Fibroblast of lung (primary cell): Measurements from ENCODE around the gene WFDC13. TPM values are rescaled to one million over a fixed set of nuclear protein-coding genes. Genes with fewer than 3 reads are reported as not detected.
"Not testable (repeated sequence)": the region's sequence is repeated elsewhere in the genome, so short reads cannot be mapped to it uniquely, and the experiment has no call there.

ENCODE experiments used
- DNase-seq, 2 donors: peaks; one replicate each; pipeline versions ENCODE4 v3.0.0 to v3.0.0-alpha.2; 2010; ENCODE audit warnings: low read depth in 2 of 2
- H2AFZ ChIP-seq: 2 replicates; pipeline ENCODE4 v1.5.1; 2012; ENCODE audit warnings: low read length, control low read depth, inconsistent platforms
- H3K27ac ChIP-seq: 2 replicates; pipeline ENCODE4 v1.5.1; 2011; ENCODE audit warnings: low read length, control low read depth; ENCODE audit not compliant: insufficient read depth
- H3K27me3 ChIP-seq: 2 replicates; pipeline ENCODE4 v1.5.1; 2011; ENCODE audit warnings: mild to moderate bottlenecking, low read length; ENCODE audit not compliant: control insufficient read depth, insufficient read depth
- H3K36me3 ChIP-seq: 2 replicates; pipeline ENCODE4 v1.5.1; 2011; ENCODE audit warnings: low read length; ENCODE audit not compliant: control insufficient read depth, insufficient read depth
- H3K4me1 ChIP-seq: 2 replicates; pipeline ENCODE4 v1.5.1; 2011; ENCODE audit warnings: low read length; ENCODE audit not compliant: control insufficient read depth, insufficient read depth; ENCODE audit errors: extremely low read depth
- H3K4me2 ChIP-seq: 2 replicates; pipeline ENCODE4 v1.5.1; 2011; ENCODE audit warnings: low read length, control low read depth; ENCODE audit not compliant: insufficient read depth; ENCODE audit errors: extremely low read depth
- H3K4me3 ChIP-seq, 4 experiments: fragments of 200-600 bp in 1 of 4; sonication (generic) in 1 of 4; replicated peaks in 1 of 4; 2 replicates each; pipeline ENCODE4 v1.5.1; 2011 to 2016; ENCODE audit warnings: low read length in 4 of 4, low read depth in 3 of 4, mild to moderate bottlenecking in 3 of 4, control low read depth in 2 of 4, inconsistent platforms in 1 of 4, mixed read lengths in 1 of 4; ENCODE audit not compliant: insufficient read depth in 1 of 4; ENCODE audit errors: control extremely low read depth in 1 of 4
- H3K79me2 ChIP-seq: 2 replicates; pipeline ENCODE4 v1.5.1; 2012; ENCODE audit warnings: mild to moderate bottlenecking, low read length, inconsistent platforms; ENCODE audit not compliant: control insufficient read depth, insufficient read depth
- H3K9ac ChIP-seq: 2 replicates; pipeline ENCODE4 v1.5.1; 2011; ENCODE audit warnings: mild to moderate bottlenecking, low read length, control low read depth; ENCODE audit not compliant: insufficient read depth
- H3K9me3 ChIP-seq: 2 replicates; pipeline ENCODE4 v1.5.1; 2012; ENCODE audit warnings: low read depth, low read length; ENCODE audit not compliant: control insufficient read depth, insufficient read depth
- H4K20me1 ChIP-seq: 2 replicates; pipeline ENCODE4 v1.5.1; 2011; ENCODE audit warnings: low read length; ENCODE audit not compliant: control insufficient read depth, insufficient read depth; ENCODE audit errors: extremely low read depth
- CTCF ChIP-seq, 2 donors: IDR thresholded peaks in 1 of 2; conservative IDR thresholded peaks in 1 of 2; 1 replicate in 1 of 2; 2 replicates in 1 of 2; pipeline ENCODE4 v1.5.1; 2011 to 2012; ENCODE audit warnings: low read length in 2 of 2, control low read depth in 1 of 2, inconsistent platforms in 1 of 2, low read depth in 1 of 2, mild to moderate bottlenecking in 1 of 2
- EZH2 ChIP-seq: IDR thresholded peaks from 2 replicates; pipeline ENCODE4 v1.5.1; 2012; ENCODE audit warnings: low read length, control low read depth, mild to moderate bottlenecking; ENCODE audit errors: missing control alignments
- polyA minus RNA-seq: library from RNA; depleted of rRNA, polyadenylated mRNA; stranded (reverse); fragments of >200 nt; gene quantifications from 2 replicates; pipeline ENCODE4 v1.2.3, GENCODE V29; 2011; ENCODE audit warnings: low replicate concordance
- polyA plus RNA-seq, 2 donors: library from polyadenylated mRNA; depleted of rRNA in 1 of 2; stranded (reverse) in 1 of 2; unstranded in 1 of 2; fragments of >200 nt; gene quantifications; 2 replicates each; pipeline ENCODE4 v1.2.1, GENCODE V29; 2011 to 2012; ENCODE audit warnings: missing spikeins in 1 of 2
- total RNA-seq: library from RNA; depleted of rRNA; stranded (reverse); fragments of >200 nt; gene quantifications from 2 replicates; pipeline ENCODE4 v1.2.1, GENCODE V29; 2014

WFDC13 gene
- not detected in 2 replicates for total RNA-seq
- not detected in 2 replicates for polyA plus RNA-seq
- polyA plus RNA-seq (2012), result not detected in 2 replicates
- not detected in 2 replicates for polyA minus RNA-seq

GRCh38 chr20:45701873-45702272 lies at the start of gene WFDC13:
WFDC13 (plus strand) TSS chr20:45702038; CDS start chr20:45702124, 86 bp downstream.
- H3K79me2 ChIP-seq, result no peaks in the 10 kb centered on the region
- TF ChIP-seq EZH2 (no peak), CTCF (conservative IDR thresholded peaks at IDR 0.05 in 1 of 2, IDR thresholded peaks at IDR 0.05 in 1 of 2; ENCODE audit: low read depth in 1 of 2, low read length in 2 of 2) (no peak)
- no peak for DNase-seq
- H3K27me3 ChIP-seq, result no peaks in the 10 kb centered on the region
- H3K4me1 ChIP-seq, result no peaks in the 10 kb centered on the region
- no peaks in the 10 kb centered on the region for H4K20me1 ChIP-seq
- no peaks in the 10 kb centered on the region for H3K9me3 ChIP-seq
- H3K27ac ChIP-seq, result no peak within 1 kb of the TSS
- no peak within 1 kb of the TSS for H3K4me3 ChIP-seq
- H3K9ac ChIP-seq, result no peak within 1 kb of the TSS
- no peak within 1 kb of the TSS for H2AFZ ChIP-seq
- H3K4me2 ChIP-seq, result no peak within 1 kb of the TSS
- H3K36me3 ChIP-seq, result no peaks in the 10 kb centered on the region

- H3K79me2 ChIP-seq, H4K20me1 ChIP-seq, H2AFZ ChIP-seq, H3K27ac ChIP-seq, H3K4me1 ChIP-seq, H3K36me3 ChIP-seq, H3K9me3 ChIP-seq, DNase-seq, H3K9ac ChIP-seq, H3K4me3 ChIP-seq, H3K4me2 ChIP-seq, H3K27me3 ChIP-seq: not testable (repeated sequence)
Observed at GRCh38 chr20:45657038-45657437, 44.8 kb upstream of the WFDC13 start.

- H3K9me3 ChIP-seq, result no peaks in the 10 kb centered on the region
- H2AFZ ChIP-seq, result no peak within 1 kb of the TSS
Observed at GRCh38 chr20:45670139-45670538, 31.7 kb upstream of the WFDC13 start, which contains the start of gene WFDC11. WFDC11 (minus strand) TSS chr20:45670239; CDS start chr20:45650600, 19,639 bp downstream.

More at GRCh38 chr20:45670139-45670538, 31.7 kb upstream of the WFDC13 start, which contains the start of gene WFDC11:
- H3K4me1 ChIP-seq, result no peaks in the 10 kb centered on the region
- H3K4me2 ChIP-seq, result no peak within 1 kb of the TSS
- no peak within 1 kb of the TSS for H3K4me3 ChIP-seq
- TF ChIP-seq CTCF (conservative IDR thresholded peaks at IDR 0.05 in 1 of 2, IDR thresholded peaks at IDR 0.05 in 1 of 2; ENCODE audit: low read depth in 1 of 2, low read length in 2 of 2) (no peak), EZH2 (no peak)
- no peaks in the 10 kb centered on the region for H4K20me1 ChIP-seq
- no peaks in the 10 kb centered on the region for H3K79me2 ChIP-seq
- H3K27me3 ChIP-seq, result no peaks in the 10 kb centered on the region
- H3K9ac ChIP-seq, result no peak within 1 kb of the TSS
- no peak for DNase-seq
- H3K27ac ChIP-seq, result no peak within 1 kb of the TSS
- H3K36me3 ChIP-seq, result no peaks in the 10 kb centered on the region
